Ovary (tissue), 9 donors: Measurements from ENCODE around the gene TMED10. TPM values are rescaled to one million over a fixed set of nuclear protein-coding genes. Genes with fewer than 3 reads are reported as not detected.

Source experiments
- DNase-seq, 5 donors: peaks; one replicate each; pipeline ENCODE4 v3.0.0-alpha.2; 2019 to 2020
- H3K27ac ChIP-seq, 2 donors: fragments of 200-600 bp; one replicate each; pipeline versions ENCODE4 v1.5.1 to v1.8.0; 2019 to 2022
- H3K27me3 ChIP-seq: fragments of 200-600 bp; one replicate; pipeline ENCODE4 v1.8.0; 2022
- H3K36me3 ChIP-seq: fragments of 200-600 bp; sonication (generic); one replicate; pipeline ENCODE4 v1.5.1; 2019
- H3K4me1 ChIP-seq: one replicate; pipeline ENCODE4 v1.8.1; 2013; ENCODE audit warnings: mild to moderate bottlenecking, moderate library complexity; ENCODE audit not compliant: insufficient read depth
- H3K4me3 ChIP-seq: fragments of 200-600 bp; sonication (generic); one replicate; pipeline ENCODE4 v1.5.1; 2017
- H3K9me3 ChIP-seq, 2 donors: fragments of 200-600 bp in 1 of 2; sonication (generic) in 1 of 2; one replicate each; pipeline versions ENCODE4 v1.5.1 to v1.8.1; 2013 to 2019; ENCODE audit warnings: mild to moderate bottlenecking in 1 of 2, moderate library complexity in 1 of 2
- CTCF ChIP-seq, 3 donors: fragments of 450-650 bp in 2 of 3; fragments of 200-600 bp in 1 of 3; IDR thresholded peaks; one replicate each; pipeline versions ENCODE4 v1.5.1 to v1.8.0; 2016 to 2022; ENCODE audit warnings: antibody characterized with exemption in 3 of 3, mild to moderate bottlenecking in 1 of 3
- EP300 ChIP-seq: sonication (generic); formaldehyde crosslinking; IDR thresholded peaks from one replicate; pipeline ENCODE4 v1.6.1; 2017; ENCODE audit warnings: antibody characterized with exemption
- POLR2A ChIP-seq: fragments of 450-650 bp; IDR thresholded peaks from one replicate; pipeline ENCODE4 v1.6.1; 2017; ENCODE audit warnings: antibody characterized with exemption, mild to moderate bottlenecking, moderate library complexity
- WGBS, 3 donors: extraction: QIAGEN DNeasy Blood & Tissue Kit in 1 of 3; methylation state at CpG; one replicate each; pipeline versions ENCODE4 v1.1.5 to v1.1.7; 2013 to 2017; 5-methylcytosine and 5-hydroxymethylcytosine counted together
- intact Hi-C, 4 donors: fragments of 100-400 bp; cut with DNase I; formaldehyde crosslinking; loops; one replicate each; pipeline versions ENCODE4 v1.11.0 to v1.15.1; 2022 to 2023
- polyA plus RNA-seq, 2 donors: library from polyadenylated mRNA; stranded (reverse); fragments of 200-250 nt in 1 of 2; fragments of 350-450 nt in 1 of 2; fragmentation: Illumina TruSeq in 1 of 2; extraction: RNeasy Lipid Tissue Mini Kit (QIAGEN cat#74804) in 1 of 2; gene quantifications; one replicate each; pipeline ENCODE4 v1.2.3, GENCODE V29; 2013 to 2014
- total RNA-seq, 7 donors: library from RNA; depleted of rRNA in 2 of 7; stranded (reverse); fragments of >200 nt in 2 of 7; fragmentation: NEBNext Ultra II Directional in 3 of 7; extraction: Animal tissue kit (Norgen Biotek cat#: 25700) in 3 of 7; gene quantifications; one replicate each; pipeline versions ENCODE4 v1.1.0 to v1.2.4, GENCODE V29; 2016 to 2023
- donor health status: DM: no; HTN: no; CAD: no; lungs with moderate emphysema.
- donor health status: DM: no; HTN: no; CAD: no.
- donor health status: Bipolar disorder and iron deficiency.
- donor health status: DM: yes; HTN: yes; CAD: no.
- donor health status: DM: no; HTN: no; CAD: no.
- donor health status: DM: yes; HTN: yes; CAD: no.

TMED10 gene
- total and polyA plus RNA-seq, 9 donors: 164 to 446 (median 287) TPM

GRCh38 chr14:75121552-75121951, 54.9 kb downstream of the TMED10 start:
- no peak for DNase-seq
- no peak overlapping the region for H3K4me3 ChIP-seq
- H3K27ac ChIP-seq: no peak overlapping the region
- H3K27me3 ChIP-seq: no peaks in the 10 kb centered on the region
- H3K4me1 ChIP-seq: peaks cover 1% of the 10 kb centered on the region
- H3K36me3 ChIP-seq: no peaks in the 10 kb centered on the region
- 76 to 84% (median 76%) methylated on average over 7 of the region's 7 CpGs for WGBS, 3 donors
- intact Hi-C loops: loop anchor here in 1 of 4 donors (10.0 kb wide), 1 partner anchor 363 kb away; no protein-coding TSS in a partner anchor
- TF ChIP-seq POLR2A: no peak
- no peak for TF ChIP-seq CTCF (IDR thresholded peaks at IDR 0.05)
- TF ChIP-seq EP300: no peak
- H3K9me3 ChIP-seq: no peaks in the 10 kb centered on the region

GRCh38 chr14:75120541-75121291, 55.7 kb downstream of the TMED10 start:
- Histone ChIP-seq H3K27me3 (no peaks in the 10 kb centered on the region), H3K36me3 (no peaks in the 10 kb centered on the region), H3K9me3 (no peaks in the 10 kb centered on the region), H3K4me1 (no peaks in the 10 kb centered on the region), H3K4me3 (no peak overlapping the region), H3K27ac (no peak overlapping the region)
- no peak for DNase-seq
- intact Hi-C loops: loop anchor here in 1 of 4 donors (10.0 kb wide), 1 partner anchor 364 kb away; no protein-coding TSS in a partner anchor
- WGBS, 3 donors: 74 to 77% (median 74%) methylated on average over 3 of the region's 3 CpGs
- TF ChIP-seq POLR2A: no peak

GRCh38 chr14:75119056-75119455, 57.4 kb downstream of the TMED10 start:
- Histone ChIP-seq H3K27me3 (no peaks in the 10 kb centered on the region), H3K27ac (no peak overlapping the region), H3K36me3 (no peaks in the 10 kb centered on the region), H3K9me3 (no peaks in the 10 kb centered on the region), H3K4me1 (no peaks in the 10 kb centered on the region), H3K4me3 (no peak overlapping the region)
- intact Hi-C loops: no loop called here
- TF ChIP-seq POLR2A (no peak), CTCF (IDR thresholded peaks at IDR 0.05) (no peak), EP300 (no peak)
- WGBS, 3 donors: 72 to 93% (median 84%) methylated on average over 2 of the region's 2 CpGs
- no peak for DNase-seq

- WGBS, 3 donors: 71 to 82% (median 74%) methylated on average over 5 of the region's 5 CpGs
- H3K9me3 ChIP-seq: no peaks in the 10 kb centered on the region
Measured at GRCh38 chr14:75113932-75114539, 62.4 kb downstream of the TMED10 start.

More at GRCh38 chr14:75113932-75114539, 62.4 kb downstream of the TMED10 start:
- no peaks in the 10 kb centered on the region for H3K4me1 ChIP-seq
- no peak overlapping the region for H3K27ac ChIP-seq
- intact Hi-C loops: no loop called here
- TF ChIP-seq CTCF (IDR thresholded peaks at IDR 0.05) (no peak), POLR2A (no peak), EP300 (no peak)
- H3K4me3 ChIP-seq: no peak overlapping the region
- no peak for DNase-seq
- no peaks in the 10 kb centered on the region for H3K36me3 ChIP-seq
- no peaks in the 10 kb centered on the region for H3K27me3 ChIP-seq
